Mucosa of rectum (tissue), 2 donors: Measurements from ENCODE around the gene EDC3.

Experiments
- H3K27ac ChIP-seq, 2 donors: one replicate each; pipeline ENCODE4 v1.7.0; 2013; ENCODE audit warnings: inconsistent platforms in 2 of 2, low read depth in 2 of 2, low read length in 2 of 2
- H3K27me3 ChIP-seq, 2 donors: one replicate each; pipeline ENCODE4 v1.7.0; 2013; ENCODE audit warnings: low read length in 2 of 2; ENCODE audit not compliant: control insufficient read depth in 2 of 2, insufficient read depth in 2 of 2
- H3K36me3 ChIP-seq, 2 donors: one replicate each; pipeline ENCODE4 v1.7.0; 2013; ENCODE audit warnings: low read length in 2 of 2; ENCODE audit not compliant: control insufficient read depth in 2 of 2, insufficient read depth in 2 of 2
- H3K4me1 ChIP-seq, 2 donors: one replicate each; pipeline ENCODE4 v1.7.0; 2013; ENCODE audit warnings: low read length in 2 of 2, mild to moderate bottlenecking in 1 of 2; ENCODE audit not compliant: control insufficient read depth in 2 of 2, insufficient read depth in 2 of 2
- H3K4me3 ChIP-seq, 2 donors: one replicate each; pipeline ENCODE4 v1.7.0; 2013; ENCODE audit warnings: low read length in 2 of 2
- H3K9ac ChIP-seq, 2 donors: one replicate each; pipeline ENCODE4 v1.7.0; 2013; ENCODE audit warnings: low read length in 2 of 2, low read depth in 1 of 2, mild to moderate bottlenecking in 1 of 2
- H3K9me3 ChIP-seq, 2 donors: one replicate each; pipeline ENCODE4 v1.7.0; 2013; ENCODE audit warnings: low read length in 2 of 2; ENCODE audit not compliant: control insufficient read depth in 2 of 2
- donor health status: healthy.
- donor health status: Normal muscosa, but diverticular disease.

EDC3 gene

DNA sequence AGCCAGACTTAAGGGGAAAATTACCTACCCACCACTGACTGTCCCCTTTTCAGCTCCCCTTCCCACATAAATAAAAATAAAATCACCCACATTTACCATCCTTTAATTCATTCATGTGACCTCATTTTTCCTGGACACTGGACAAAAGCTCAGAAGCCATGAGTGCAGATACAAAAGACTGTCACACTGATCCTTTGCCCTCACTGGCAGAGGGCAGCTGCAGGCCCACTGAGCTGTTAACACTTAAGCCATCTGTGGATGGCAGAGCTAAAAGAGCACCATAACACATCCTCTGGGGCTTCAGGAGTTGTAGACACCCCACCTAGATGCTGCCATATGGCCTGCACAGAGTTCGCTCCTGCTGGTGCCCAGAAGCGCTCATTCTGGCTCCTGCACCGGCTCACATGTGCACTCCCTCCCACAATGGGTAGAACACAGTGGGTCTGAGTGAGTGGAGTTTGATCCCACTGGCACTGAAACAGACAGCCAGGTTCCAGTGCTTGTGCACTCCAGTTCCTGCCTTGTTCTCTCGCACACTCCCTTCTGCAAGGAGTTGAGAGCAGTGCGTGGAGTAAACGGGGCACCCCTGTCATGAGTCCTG is 38.8 kb downstream of the EDC3 start:
- peaks cover 14 to 18% of the 10 kb centered on the region in 2 donors for H3K4me1 ChIP-seq
- H3K4me3 ChIP-seq = no peak overlapping the region
- H3K9ac ChIP-seq = no peak overlapping the region
- peaks cover 3% of the 10 kb centered on the region in 2 donors for H3K36me3 ChIP-seq
- H3K27me3 ChIP-seq = no peaks in the 10 kb centered on the region
- no peak overlapping the region for H3K27ac ChIP-seq
- H3K9me3 ChIP-seq = no peaks in the 10 kb centered on the region

GRCh38 chr15:74655424-74655823 is 40.4 kb downstream of the EDC3 start:
- Histone ChIP-seq H3K27me3 (no peaks in the 10 kb centered on the region), H3K9ac (no peak overlapping the region), H3K9me3 (no peaks in the 10 kb centered on the region), H3K4me1 (peaks cover 12 to 17% of the 10 kb centered on the region in 2 donors), H3K27ac (no peak overlapping the region), H3K36me3 (peaks cover 3 to 8% of the 10 kb centered on the region in 2 donors), H3K4me3 (no peak overlapping the region)

- Histone ChIP-seq H3K9ac (no peak overlapping the region), H3K4me1 (peaks cover 12 to 17% of the 10 kb centered on the region in 2 donors), H3K4me3 (no peak overlapping the region), H3K9me3 (no peaks in the 10 kb centered on the region), H3K36me3 (peaks cover 10 to 11% of the 10 kb centered on the region in 2 donors), H3K27me3 (no peaks in the 10 kb centered on the region), H3K27ac (no peak overlapping the region)
Measured at GRCh38 chr15:74653426-74654102, 42.3 kb downstream of the EDC3 start.

DNA sequence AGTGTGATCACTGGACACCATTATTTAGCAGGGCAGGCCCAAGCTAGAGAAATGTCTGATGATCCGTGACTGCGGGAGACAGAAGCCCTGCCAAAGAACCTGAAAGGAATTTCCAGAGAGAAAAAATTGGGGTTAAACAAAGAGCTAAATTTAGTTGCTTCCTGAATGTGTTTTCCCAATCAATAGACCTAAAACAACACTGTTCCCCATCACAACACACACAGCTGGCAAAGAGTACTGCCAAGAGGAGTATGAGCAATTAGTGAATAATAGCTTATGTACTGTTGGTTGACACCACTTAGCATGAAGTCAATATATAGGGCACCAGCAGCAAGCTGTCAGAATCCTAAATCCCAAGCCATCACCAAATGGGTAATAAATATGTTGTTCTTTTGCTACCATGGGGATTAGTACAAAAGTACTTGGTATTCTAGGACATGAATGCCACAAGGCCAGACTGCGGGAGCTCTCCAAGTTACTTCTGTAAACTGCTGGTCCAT is 44.5 kb downstream of the EDC3 start:
- H3K4me3 ChIP-seq = no peak overlapping the region
- H3K9me3 ChIP-seq = no peaks in the 10 kb centered on the region
- no peaks in the 10 kb centered on the region for H3K27me3 ChIP-seq
- H3K27ac ChIP-seq = no peak overlapping the region
- H3K36me3 ChIP-seq = peaks cover 10 to 14% of the 10 kb centered on the region in 2 donors
- H3K4me1 ChIP-seq = peaks cover 12 to 17% of the 10 kb centered on the region in 2 donors
- H3K9ac ChIP-seq = no peak overlapping the region

- peaks cover 10 to 12% of the 10 kb centered on the region in 2 donors for H3K4me1 ChIP-seq
- no peaks in the 10 kb centered on the region for H3K9me3 ChIP-seq
- H3K27me3 ChIP-seq = no peaks in the 10 kb centered on the region
- H3K9ac ChIP-seq = no peak overlapping the region
- H3K36me3 ChIP-seq = peaks cover 6 to 10% of the 10 kb centered on the region in 2 donors
- H3K4me3 ChIP-seq = no peak overlapping the region
- no peak overlapping the region for H3K27ac ChIP-seq
Measured at GRCh38 chr15:74648051-74648842, 47.6 kb downstream of the EDC3 start.

DNA sequence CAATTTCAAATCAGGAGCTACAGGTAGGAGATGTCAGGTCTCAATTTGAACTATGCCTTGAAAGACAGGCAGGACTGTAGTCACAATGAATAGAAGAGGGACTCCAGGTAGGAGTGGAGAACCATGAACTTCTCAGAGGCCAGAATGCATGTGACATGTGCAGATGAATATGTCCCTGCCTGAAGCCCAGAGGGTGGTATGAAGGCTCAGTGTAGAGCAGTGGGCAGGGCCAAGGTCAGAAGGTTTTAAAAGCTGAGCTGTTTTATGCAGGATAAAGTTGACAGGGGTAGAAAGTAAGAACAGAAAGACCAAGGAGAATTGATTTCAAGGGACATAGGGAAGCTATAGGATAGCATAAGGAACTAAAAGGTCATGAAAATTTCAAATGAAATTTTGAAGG is 49.3 kb downstream of the EDC3 start:
- peaks cover 6 to 9% of the 10 kb centered on the region in 2 donors for H3K36me3 ChIP-seq
- no peak overlapping the region for H3K27ac ChIP-seq
- H3K27me3 ChIP-seq = no peaks in the 10 kb centered on the region
- no peaks in the 10 kb centered on the region for H3K9me3 ChIP-seq
- no peak overlapping the region for H3K9ac ChIP-seq
- peaks cover 18 to 23% of the 10 kb centered on the region in 2 donors for H3K4me1 ChIP-seq
- no peak overlapping the region for H3K4me3 ChIP-seq

DNA sequence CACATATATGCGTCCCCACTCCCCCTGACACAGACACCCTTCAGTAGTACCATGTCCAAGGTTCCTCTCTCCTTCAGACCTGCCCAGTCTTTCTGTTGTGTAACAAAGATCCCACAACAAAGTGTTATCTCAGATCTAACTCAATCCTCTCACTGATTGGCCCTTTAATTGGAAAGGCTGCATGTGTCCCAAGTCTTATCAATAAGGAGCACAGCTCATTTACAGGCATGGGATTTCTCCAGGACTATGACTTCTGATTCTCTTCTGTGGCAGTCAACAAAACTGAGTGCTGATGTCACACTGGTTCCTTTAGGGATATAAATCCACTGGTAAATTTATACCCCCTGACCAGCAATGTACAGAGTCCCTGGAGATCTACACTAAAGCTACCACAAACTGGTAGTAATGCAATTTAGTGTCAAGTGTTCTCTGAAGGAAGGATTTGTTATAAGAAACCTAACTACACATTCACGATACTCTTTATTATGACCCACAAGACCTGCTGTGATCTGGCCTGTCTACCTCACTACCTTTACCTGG is 52.1 kb downstream of the EDC3 start:
- H3K36me3 ChIP-seq = peaks cover 17 to 23% of the 10 kb centered on the region in 2 donors
- H3K27ac ChIP-seq = peak overlapping the region in 1 of 2 donors; percentile 28
- no peak overlapping the region for H3K9ac ChIP-seq
- peak overlapping the region in 1 of 2 donors; percentile 8 for H3K4me3 ChIP-seq
- H3K27me3 ChIP-seq = no peaks in the 10 kb centered on the region
- H3K4me1 ChIP-seq = peaks cover 18 to 26% of the 10 kb centered on the region in 2 donors
- no peaks in the 10 kb centered on the region for H3K9me3 ChIP-seq

GRCh38 chr15:74642734-74643664 is 52.8 kb downstream of the EDC3 start:
- peak overlapping the region in 1 of 2 donors; percentile 3 for H3K9ac ChIP-seq
- H3K4me3 ChIP-seq = peak overlapping the region in 1 of 2 donors; percentile 8
- peaks cover 18 to 26% of the 10 kb centered on the region in 2 donors for H3K4me1 ChIP-seq
- no peaks in the 10 kb centered on the region for H3K27me3 ChIP-seq
- no peaks in the 10 kb centered on the region for H3K9me3 ChIP-seq
- H3K36me3 ChIP-seq = peaks cover 17 to 21% of the 10 kb centered on the region in 2 donors
- peak overlapping the region; percentile 28 to 38 for H3K27ac ChIP-seq

GRCh38 chr15:74642348-74642733 is 53.5 kb downstream of the EDC3 start:
- Histone ChIP-seq H3K27me3 (no peaks in the 10 kb centered on the region), H3K4me1 (peaks cover 18 to 26% of the 10 kb centered on the region in 2 donors), H3K27ac (peak overlapping the region in 1 of 2 donors; percentile 28), H3K36me3 (peaks cover 22 to 27% of the 10 kb centered on the region in 2 donors), H3K4me3 (no peak overlapping the region), H3K9ac (no peak overlapping the region), H3K9me3 (no peaks in the 10 kb centered on the region)
